Head of caudate nucleus (tissue), 42 donors: Measurements from ENCODE around the gene RHOV.

Experiments
- DNase-seq, 42 donors: peaks; one replicate each; pipeline versions ENCODE4 v3.0.0 to v3.0.0-alpha.2; 2020 to 2021; ENCODE audit warnings: mixed read lengths in 7 of 42
- intact Hi-C: fragments of 100-400 bp; cut with DNase I; formaldehyde crosslinking; loops from one replicate; pipeline ENCODE4 v1.15.0; 2022

The RHOV gene

GRCh38 chr15:40906091-40906990 lies 32.3 kb upstream of the RHOV start:
- DNase-seq: peak in 40 of 42 donors; percentile 27 to 81 (median 60)
- intact Hi-C loops: loop anchor here (5.0 to 10.0 kb wide), 2 partner anchors 111 to 278 kb away; no protein-coding TSS in a partner anchor

- DNase-seq: no peak
- intact Hi-C loops: loop anchor here (5.0 to 10.0 kb wide), 2 partner anchors 113 to 280 kb away; no protein-coding TSS in a partner anchor
Measured at GRCh38 chr15:40904552-40905201, 30.6 kb upstream of the RHOV start.

- intact Hi-C loops: loop anchor here (10.0 kb wide), 1 partner anchor 282 kb away; no protein-coding TSS in a partner anchor
- peak in 33 of 42 donors; percentile 22 to 82 (median 51) for DNase-seq
Measured at GRCh38 chr15:40902605-40903561, 28.8 kb upstream of the RHOV start.

- no peak for DNase-seq
- intact Hi-C loops: loop anchor here (10.0 kb wide), 1 partner anchor 284 kb away; no protein-coding TSS in a partner anchor
Measured at GRCh38 chr15:40901053-40901443, 27.0 kb upstream of the RHOV start.

- intact Hi-C loops: loop anchor here (10.0 kb wide), 1 partner anchor 284 kb away; no protein-coding TSS in a partner anchor
- no peak for DNase-seq
Measured at GRCh38 chr15:40900256-40901052, 26.4 kb upstream of the RHOV start.

GRCh38 chr15:40899536-40900207 lies 25.6 kb upstream of the RHOV start:
- no peak for DNase-seq
- intact Hi-C loops: loop anchor here (10.0 kb wide), 3 partner anchors 95 to 285 kb away; partner anchors contain the start of genes DNAJC17, RMDN3 and ZFYVE19

GRCh38 chr15:40894681-40895448 lies 20.8 kb upstream of the RHOV start:
- intact Hi-C loops: loop anchor here (5.0 to 10.0 kb wide), 3 partner anchors 90 to 222 kb away; partner anchors contain the start of genes DNAJC17, INO80, RMDN3 and ZFYVE19
- peak in 28 of 42 donors; percentile 14 to 64 (median 44) for DNase-seq

- intact Hi-C loops: loop anchor here (2.0 to 10.0 kb wide), 4 partner anchors 35 to 223 kb away; partner anchors contain the start of genes DNAJC17, INO80, RMDN3 and ZFYVE19
- DNase-seq: peak; percentile 98 to 100 (median 99)
Measured at GRCh38 chr15:40893733-40894680, 20.0 kb upstream of the RHOV start, which contains the start of gene VPS18. Gene VPS18 (plus strand): TSS chr15:40894450. CDS start chr15:40894769, 319 bp downstream.

- DNase-seq: no peak
- intact Hi-C loops: loop anchor here (2.0 to 10.0 kb wide), 4 partner anchors 34 to 224 kb away; partner anchors contain the start of genes DNAJC17, INO80, RMDN3 and ZFYVE19
Measured at GRCh38 chr15:40893019-40893670, 19.1 kb upstream of the RHOV start.

GRCh38 chr15:40892447-40893012 lies 18.5 kb upstream of the RHOV start:
- intact Hi-C loops: loop anchor here (2.0 to 10.0 kb wide), 4 partner anchors 34 to 225 kb away; partner anchors contain the start of genes DNAJC17, INO80, RMDN3 and ZFYVE19
- DNase-seq: no peak

GRCh38 chr15:40891810-40892446 lies 17.9 kb upstream of the RHOV start:
- DNase-seq: peak in 15 of 42 donors; percentile 15 to 67 (median 40)
- intact Hi-C loops: loop anchor here (2.0 to 10.0 kb wide), 4 partner anchors 33 to 225 kb away; partner anchors contain the start of genes DNAJC17, INO80, RMDN3 and ZFYVE19

- intact Hi-C loops: loop anchor here (5.0 to 10.0 kb wide), 3 partner anchors 86 to 226 kb away; partner anchors contain the start of genes DNAJC17, INO80, RMDN3 and ZFYVE19
- no peak for DNase-seq
Measured at GRCh38 chr15:40891138-40891537, 17.1 kb upstream of the RHOV start.

GRCh38 chr15:40889112-40889511 lies 15.1 kb upstream of the RHOV start:
- intact Hi-C loops: no loop called here

More at GRCh38 chr15:40889112-40889511, 15.1 kb upstream of the RHOV start:
- no peak for DNase-seq
